Hepatocyte (in vitro differentiated cells): ENCODE measurements around the gene RAB8A. TPM values are rescaled to one million over a fixed set of nuclear protein-coding genes. Genes with fewer than 3 reads are reported as not detected.
A peak's percentile ranks its signal among the peaks of the same experiment; 100 is the strongest.
"Not testable (repeated sequence)": the region's sequence is repeated elsewhere in the genome, so short reads cannot be mapped to it uniquely, and the experiment has no call there.

Source experiments
- DNase-seq: peaks from one replicate; pipeline ENCODE4 v3.0.0-alpha.2; 2016; ENCODE audit warnings: low spot score
- H2AFZ ChIP-seq: fragments of 200-600 bp; sonication (generic); 2 replicates; pipeline ENCODE4 v1.6.0; 2016; ENCODE audit warnings: antibody characterized with exemption, mild to moderate bottlenecking
- H3K27ac ChIP-seq: fragments of 200-600 bp; sonication (generic); 2 replicates; pipeline ENCODE4 v1.5.1; 2016; ENCODE audit warnings: mild to moderate bottlenecking
- H3K27me3 ChIP-seq: fragments of 200-600 bp; sonication (generic); 2 replicates; pipeline ENCODE4 v1.6.1; 2016
- H3K36me3 ChIP-seq: fragments of 200-600 bp; sonication (generic); replicated peaks from 2 replicates; pipeline ENCODE4 v1.5.1; 2016; ENCODE audit warnings: low read depth; ENCODE audit not compliant: insufficient read depth
- H3K4me1 ChIP-seq: fragments of 200-600 bp; sonication (generic); 2 replicates; pipeline ENCODE4 v1.5.1; 2016; ENCODE audit warnings: mild to moderate bottlenecking, moderate library complexity; ENCODE audit not compliant: insufficient read depth
- H3K4me2 ChIP-seq: fragments of 200-600 bp; sonication (generic); 2 replicates; pipeline ENCODE4 v1.6.0; 2016
- H3K4me3 ChIP-seq: fragments of 200-600 bp; sonication (generic); 2 replicates; pipeline ENCODE4 v1.5.1; 2016; ENCODE audit warnings: mild to moderate bottlenecking
- H3K79me2 ChIP-seq: fragments of 200-600 bp; sonication (generic); 2 replicates; pipeline ENCODE4 v1.6.0; 2017; ENCODE audit warnings: mild to moderate bottlenecking
- H3K9me2 ChIP-seq: fragments of 200-600 bp; sonication (generic); replicated peaks from 2 replicates; pipeline ENCODE4 v1.6.0; 2017; ENCODE audit warnings: mild to moderate bottlenecking; ENCODE audit not compliant: insufficient read depth
- H3K9me3 ChIP-seq: fragments of 200-600 bp; sonication (generic); 2 replicates; pipeline ENCODE4 v1.5.1; 2016; ENCODE audit warnings: low read depth, mild to moderate bottlenecking
- H4K20me1 ChIP-seq: fragments of 200-600 bp; sonication (generic); 2 replicates; pipeline ENCODE4 v1.6.0; 2016; ENCODE audit warnings: mild to moderate bottlenecking; ENCODE audit not compliant: insufficient read depth, poor library complexity, severe bottlenecking
- EZH2 ChIP-seq: fragments of 200-600 bp; sonication (generic); IDR thresholded peaks from 2 replicates; pipeline ENCODE4 v1.6.1; 2016; ENCODE audit warnings: antibody characterized with exemption, mild to moderate bottlenecking, borderline replicate concordance
- EZH2phosphoT487 ChIP-seq: fragments of 200-600 bp; sonication (generic); IDR thresholded peaks from one replicate; pipeline ENCODE4 v1.6.1; 2018; ENCODE audit warnings: antibody characterized with exemption, mild to moderate bottlenecking, low read depth, moderate library complexity; ENCODE audit not compliant: unreplicated experiment, severe bottlenecking
- WGBS: methylation state at CpG from one replicate; pipeline ENCODE4 v1.1.6; 2016; ENCODE audit warnings: low lambda C conversion rate; ENCODE audit errors: missing lambda C conversion rate; 5-methylcytosine and 5-hydroxymethylcytosine counted together
- polyA plus RNA-seq: library from polyadenylated mRNA; unstranded; fragments of >200 nt; fragmentation: Nextera tagmentation; extraction: Ambion mirVana; gene quantifications from 2 replicates; pipeline ENCODE4 v1.2.1, GENCODE V29; 2016
- total RNA-seq: library from RNA; depleted of rRNA; stranded (reverse); fragments of >200 nt; gene quantifications from 2 replicates; pipeline ENCODE4 v1.2.3, GENCODE V29; 2014
- TF ChIP-seq, protein P1 (sequence below): fragments of 200-600 bp; sonication (generic); IDR thresholded peaks from 2 replicates; pipeline ENCODE4 v1.5.1; 2016; ENCODE audit warnings: antibody characterized with exemption, mild to moderate bottlenecking; ENCODE audit not compliant: poor library complexity

RAB8A gene
- total and polyA plus RNA-seq, 2 experiments from 2014 or later: 60.2 to 89.5 TPM

DNA sequence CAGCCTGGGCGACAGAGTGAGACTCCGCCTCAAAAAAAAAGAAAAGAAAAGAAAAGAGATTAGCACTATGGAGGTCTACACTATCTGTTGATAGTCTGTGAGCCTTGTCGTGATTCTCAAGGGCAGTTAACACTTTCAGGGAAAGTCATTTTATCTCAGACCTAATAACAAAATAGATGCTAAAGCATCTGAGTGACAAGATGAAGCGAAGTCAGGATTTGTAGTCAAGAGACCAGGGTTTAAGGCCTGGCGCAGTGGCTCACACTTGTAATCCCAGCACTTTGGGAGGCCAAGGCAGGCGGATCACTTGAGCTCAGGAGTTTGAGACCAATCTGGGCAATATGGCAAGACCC lies 13.3 kb upstream of the RAB8A start:
- 74% methylated on average over 6 of the region's 6 CpGs for WGBS
- no peak overlapping the region for H3K4me2 ChIP-seq
- no peaks in the 10 kb centered on the region for H3K36me3 ChIP-seq
- no peak for DNase-seq
- H3K9me2 ChIP-seq: no peaks in the 10 kb centered on the region
- no peak overlapping the region for H3K4me3 ChIP-seq
- H3K27me3 ChIP-seq: no peaks in the 10 kb centered on the region
- no peaks in the 10 kb centered on the region for H4K20me1 ChIP-seq
- peaks cover 10% of the 10 kb centered on the region for H3K79me2 ChIP-seq
- peak overlapping the region; percentile 82 for H3K27ac ChIP-seq
- H3K4me1 ChIP-seq: peaks cover 26% of the 10 kb centered on the region
- no peaks in the 10 kb centered on the region for H3K9me3 ChIP-seq
- TF ChIP-seq EZH2 (no peak), EZH2phosphoT487 (no peak)
- TF ChIP-seq, protein P1, sequence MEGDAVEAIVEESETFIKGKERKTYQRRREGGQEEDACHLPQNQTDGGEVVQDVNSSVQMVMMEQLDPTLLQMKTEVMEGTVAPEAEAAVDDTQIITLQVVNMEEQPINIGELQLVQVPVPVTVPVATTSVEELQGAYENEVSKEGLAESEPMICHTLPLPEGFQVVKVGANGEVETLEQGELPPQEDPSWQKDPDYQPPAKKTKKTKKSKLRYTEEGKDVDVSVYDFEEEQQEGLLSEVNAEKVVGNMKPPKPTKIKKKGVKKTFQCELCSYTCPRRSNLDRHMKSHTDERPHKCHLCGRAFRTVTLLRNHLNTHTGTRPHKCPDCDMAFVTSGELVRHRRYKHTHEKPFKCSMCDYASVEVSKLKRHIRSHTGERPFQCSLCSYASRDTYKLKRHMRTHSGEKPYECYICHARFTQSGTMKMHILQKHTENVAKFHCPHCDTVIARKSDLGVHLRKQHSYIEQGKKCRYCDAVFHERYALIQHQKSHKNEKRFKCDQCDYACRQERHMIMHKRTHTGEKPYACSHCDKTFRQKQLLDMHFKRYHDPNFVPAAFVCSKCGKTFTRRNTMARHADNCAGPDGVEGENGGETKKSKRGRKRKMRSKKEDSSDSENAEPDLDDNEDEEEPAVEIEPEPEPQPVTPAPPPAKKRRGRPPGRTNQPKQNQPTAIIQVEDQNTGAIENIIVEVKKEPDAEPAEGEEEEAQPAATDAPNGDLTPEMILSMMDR: no peak
- no peak overlapping the region for H2AFZ ChIP-seq

DNA sequence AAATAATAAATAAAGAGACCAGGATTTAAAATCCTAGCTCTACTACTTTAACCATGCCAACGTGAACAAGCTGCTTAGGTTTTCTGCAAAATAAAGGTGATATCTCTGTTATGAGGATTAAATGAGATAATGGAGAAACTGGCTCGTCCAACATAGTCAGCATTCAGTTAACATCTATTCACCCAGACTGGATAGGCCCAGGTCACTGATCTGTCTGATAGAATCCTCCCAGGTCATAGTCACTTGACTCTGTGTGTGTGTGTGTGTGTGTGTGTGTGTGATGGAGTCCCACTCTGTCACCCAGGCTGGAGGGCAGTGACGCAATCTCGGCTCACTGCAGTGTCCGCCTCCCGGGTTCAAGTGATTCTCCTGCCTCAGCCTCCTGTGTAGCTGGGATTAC lies 12.9 kb upstream of the RAB8A start:
- Histone ChIP-seq H3K79me2 (peaks cover 10% of the 10 kb centered on the region), H3K27me3 (no peaks in the 10 kb centered on the region), H3K4me1 (peaks cover 26% of the 10 kb centered on the region), H3K4me2 (no peak overlapping the region), H3K27ac (peak overlapping the region; percentile 55), H3K9me2 (no peaks in the 10 kb centered on the region), H3K36me3 (no peaks in the 10 kb centered on the region), H4K20me1 (no peaks in the 10 kb centered on the region), H3K4me3 (no peak overlapping the region), H2AFZ (no peak overlapping the region), H3K9me3 (no peaks in the 10 kb centered on the region)
- 95% methylated on average over 6 of the region's 6 CpGs for WGBS
- DNase-seq: no peak
- TF ChIP-seq EZH2: no peak
- no peak for TF ChIP-seq EZH2phosphoT487
- TF ChIP-seq, protein P1: no peak

DNA sequence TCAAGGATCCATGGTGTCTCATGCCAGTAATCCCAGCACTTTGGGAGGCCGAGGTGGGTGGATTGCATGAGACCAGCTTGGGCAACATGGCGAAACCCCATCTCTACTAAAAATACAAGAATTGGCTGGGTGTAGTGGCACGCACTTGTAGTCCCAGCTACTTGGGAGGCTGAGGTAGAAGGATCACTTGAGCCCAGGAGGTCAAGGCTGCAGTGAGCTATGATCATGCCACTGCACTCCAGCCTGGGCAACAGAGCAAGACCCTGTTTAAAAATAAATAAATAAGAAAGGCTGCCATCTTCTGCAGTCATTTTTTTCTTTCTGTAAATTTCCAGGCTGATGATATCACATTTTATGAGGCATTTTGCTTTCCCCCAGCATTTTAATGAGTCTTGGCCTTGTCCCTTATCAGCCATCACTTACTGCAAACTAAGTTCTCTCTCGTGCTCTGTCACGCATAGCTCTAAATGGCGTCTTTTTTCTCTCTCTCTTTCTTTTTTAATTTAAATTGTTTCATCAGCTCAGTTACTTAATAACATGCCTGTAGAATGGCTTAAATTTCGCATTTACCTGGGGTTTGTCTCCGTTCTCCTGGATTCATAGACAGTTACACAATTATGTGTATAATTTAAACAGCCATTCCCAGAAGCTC lies 12.2 kb upstream of the RAB8A start:
- H3K27me3 ChIP-seq, H3K4me2 ChIP-seq, DNase-seq, H3K9me2 ChIP-seq, H3K36me3 ChIP-seq, H2AFZ ChIP-seq, H4K20me1 ChIP-seq, H3K4me3 ChIP-seq, H3K9me3 ChIP-seq: not testable (repeated sequence)
- Histone ChIP-seq H3K79me2 (peaks cover 10% of the 10 kb centered on the region), H3K4me1 (peaks cover 22% of the 10 kb centered on the region), H3K27ac (peak overlapping the region; percentile 80)
- 80% methylated on average over 8 of the region's 8 CpGs for WGBS

DNA sequence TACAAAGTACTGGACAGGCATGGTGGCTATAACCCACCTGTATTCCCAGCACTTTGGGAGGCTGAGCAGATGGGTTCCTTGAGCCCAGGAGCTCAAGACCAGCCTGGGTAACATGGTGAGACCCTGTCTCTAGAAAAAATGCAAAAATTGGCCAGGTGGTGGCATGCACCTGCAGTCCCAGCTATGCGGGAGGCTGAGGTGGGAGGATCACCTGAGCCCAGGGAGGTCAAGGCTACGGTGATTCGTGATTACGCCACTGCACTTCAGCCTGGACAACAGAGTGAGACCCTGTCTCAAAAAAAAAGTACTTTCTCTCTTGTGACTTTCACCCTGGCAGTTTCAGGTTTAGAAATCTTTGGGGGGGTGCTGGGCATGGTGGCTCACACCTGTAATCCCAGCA lies 11.2 kb upstream of the RAB8A start:
- Histone ChIP-seq H3K9me2 (no peaks in the 10 kb centered on the region), H3K79me2 (peaks cover 10% of the 10 kb centered on the region), H3K36me3 (no peaks in the 10 kb centered on the region), H3K4me3 (no peak overlapping the region), H2AFZ (no peak overlapping the region), H3K4me1 (peaks cover 18% of the 10 kb centered on the region), H3K27ac (peak overlapping the region; percentile 80), H3K9me3 (no peaks in the 10 kb centered on the region), H4K20me1 (no peaks in the 10 kb centered on the region), H3K27me3 (no peaks in the 10 kb centered on the region), H3K4me2 (no peak overlapping the region)
- TF ChIP-seq, protein P1: no peak
- no peak for TF ChIP-seq EZH2phosphoT487
- DNase-seq: no peak
- 96% methylated on average over 4 of the region's 4 CpGs for WGBS
